ENCODE results near the gene FCAMR.

DNA sequence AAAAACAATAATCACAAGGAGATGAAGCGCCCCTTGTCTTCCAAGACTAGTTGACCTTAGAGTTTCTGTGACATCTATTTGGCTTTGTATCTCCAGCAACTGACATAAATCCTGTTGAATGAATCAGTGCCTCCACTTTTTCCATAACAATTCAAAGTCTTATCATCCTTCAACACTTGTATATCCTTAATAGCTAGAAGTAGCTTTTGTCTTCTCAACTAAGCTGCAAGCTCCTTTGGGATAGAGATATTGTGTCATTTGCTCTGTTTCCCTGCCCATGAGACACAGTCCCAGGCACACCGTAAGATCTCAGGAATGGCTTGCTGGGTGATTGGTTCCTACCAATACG, 29.7 kb downstream of the FCAMR start:
- TF ChIP-seq, protein P1, sequence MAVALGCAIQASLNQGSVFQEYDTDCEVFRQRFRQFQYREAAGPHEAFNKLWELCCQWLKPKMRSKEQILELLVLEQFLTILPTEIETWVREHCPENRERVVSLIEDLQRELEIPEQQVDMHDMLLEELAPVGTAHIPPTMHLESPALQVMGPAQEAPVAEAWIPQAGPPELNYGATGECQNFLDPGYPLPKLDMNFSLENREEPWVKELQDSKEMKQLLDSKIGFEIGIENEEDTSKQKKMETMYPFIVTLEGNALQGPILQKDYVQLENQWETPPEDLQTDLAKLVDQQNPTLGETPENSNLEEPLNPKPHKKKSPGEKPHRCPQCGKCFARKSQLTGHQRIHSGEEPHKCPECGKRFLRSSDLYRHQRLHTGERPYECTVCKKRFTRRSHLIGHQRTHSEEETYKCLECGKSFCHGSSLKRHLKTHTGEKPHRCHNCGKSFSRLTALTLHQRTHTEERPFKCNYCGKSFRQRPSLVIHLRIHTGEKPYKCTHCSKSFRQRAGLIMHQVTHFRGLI (tag by site-specific recombination; IDR thresholded peaks at IDR 0.05), result no peak
- TF ChIP-seq ZNF549 (tag by site-specific recombination; IDR thresholded peaks at IDR 0.05), result no peak
- TF ChIP-seq, protein P2, sequence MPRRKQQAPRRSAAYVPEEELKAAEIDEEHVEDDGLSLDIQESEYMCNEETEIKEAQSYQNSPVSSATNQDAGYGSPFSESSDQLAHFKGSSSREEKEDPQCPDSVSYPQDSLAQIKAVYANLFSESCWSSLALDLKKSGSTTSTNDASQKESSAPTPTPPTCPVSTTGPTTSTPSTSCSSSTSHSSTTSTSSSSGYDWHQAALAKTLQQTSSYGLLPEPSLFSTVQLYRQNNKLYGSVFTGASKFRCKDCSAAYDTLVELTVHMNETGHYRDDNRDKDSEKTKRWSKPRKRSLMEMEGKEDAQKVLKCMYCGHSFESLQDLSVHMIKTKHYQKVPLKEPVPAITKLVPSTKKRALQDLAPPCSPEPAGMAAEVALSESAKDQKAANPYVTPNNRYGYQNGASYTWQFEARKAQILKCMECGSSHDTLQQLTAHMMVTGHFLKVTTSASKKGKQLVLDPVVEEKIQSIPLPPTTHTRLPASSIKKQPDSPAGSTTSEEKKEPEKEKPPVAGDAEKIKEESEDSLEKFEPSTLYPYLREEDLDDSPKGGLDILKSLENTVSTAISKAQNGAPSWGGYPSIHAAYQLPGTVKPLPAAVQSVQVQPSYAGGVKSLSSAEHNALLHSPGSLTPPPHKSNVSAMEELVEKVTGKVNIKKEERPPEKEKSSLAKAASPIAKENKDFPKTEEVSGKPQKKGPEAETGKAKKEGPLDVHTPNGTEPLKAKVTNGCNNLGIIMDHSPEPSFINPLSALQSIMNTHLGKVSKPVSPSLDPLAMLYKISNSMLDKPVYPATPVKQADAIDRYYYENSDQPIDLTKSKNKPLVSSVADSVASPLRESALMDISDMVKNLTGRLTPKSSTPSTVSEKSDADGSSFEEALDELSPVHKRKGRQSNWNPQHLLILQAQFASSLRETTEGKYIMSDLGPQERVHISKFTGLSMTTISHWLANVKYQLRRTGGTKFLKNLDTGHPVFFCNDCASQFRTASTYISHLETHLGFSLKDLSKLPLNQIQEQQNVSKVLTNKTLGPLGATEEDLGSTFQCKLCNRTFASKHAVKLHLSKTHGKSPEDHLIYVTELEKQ (tag by site-specific recombination; IDR thresholded peaks at IDR 0.05; ENCODE audit: borderline replicate concordance), result no peak

Measured in HEK293 (cell line).